HG03520 (cell line): ENCODE data around the gene TBC1D7.
A peak's percentile ranks its signal among the peaks of the same experiment; 100 is the strongest.

Experiments used
- ATAC-seq: cut with Tn5 transposase; IDR thresholded peaks from one replicate; pipeline ENCODE4 v1.9.1; 2021; ENCODE audit warnings: mild to moderate bottlenecking, moderate library complexity; ENCODE audit not compliant: unreplicated experiment

TBC1D7 gene

GRCh38 chr6:13273931-13274706, 54.2 kb downstream of the TBC1D7 start:
- peak; percentile 53 for ATAC-seq

DNA sequence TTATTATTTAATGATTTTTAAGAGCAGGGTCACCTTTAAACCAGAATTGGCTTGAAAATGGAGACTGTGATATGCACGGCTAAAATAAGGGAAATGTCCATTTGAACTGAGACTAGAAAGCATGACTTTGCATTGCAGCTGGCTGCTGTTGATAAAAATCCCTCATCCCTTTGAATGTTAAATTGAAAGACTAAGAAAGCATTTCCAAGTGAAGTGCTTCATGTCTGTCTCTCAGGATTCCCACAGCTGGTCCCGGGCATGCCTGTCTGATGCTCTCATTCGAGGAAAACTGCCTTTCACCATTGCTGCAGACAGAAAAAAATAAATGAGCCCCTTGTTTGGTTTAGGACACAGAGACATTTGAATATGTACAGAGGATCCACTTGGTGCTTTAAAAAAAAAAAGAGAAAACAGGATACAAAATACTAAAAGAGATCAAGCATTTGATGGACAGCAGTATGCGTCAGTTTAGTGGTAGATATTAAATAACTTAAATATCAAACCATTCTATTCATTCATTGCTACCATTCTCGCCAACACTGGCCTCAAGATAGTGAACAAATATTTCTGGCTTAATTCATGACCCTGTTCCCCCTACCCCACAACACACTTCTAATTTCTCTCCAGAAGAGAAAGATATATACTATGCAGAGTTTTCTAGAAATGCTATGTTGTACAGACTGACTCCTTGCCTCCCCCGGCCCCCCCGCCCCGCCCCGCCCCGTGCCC, 55.0 kb downstream of the TBC1D7 start:
- ATAC-seq = no peak

DNA sequence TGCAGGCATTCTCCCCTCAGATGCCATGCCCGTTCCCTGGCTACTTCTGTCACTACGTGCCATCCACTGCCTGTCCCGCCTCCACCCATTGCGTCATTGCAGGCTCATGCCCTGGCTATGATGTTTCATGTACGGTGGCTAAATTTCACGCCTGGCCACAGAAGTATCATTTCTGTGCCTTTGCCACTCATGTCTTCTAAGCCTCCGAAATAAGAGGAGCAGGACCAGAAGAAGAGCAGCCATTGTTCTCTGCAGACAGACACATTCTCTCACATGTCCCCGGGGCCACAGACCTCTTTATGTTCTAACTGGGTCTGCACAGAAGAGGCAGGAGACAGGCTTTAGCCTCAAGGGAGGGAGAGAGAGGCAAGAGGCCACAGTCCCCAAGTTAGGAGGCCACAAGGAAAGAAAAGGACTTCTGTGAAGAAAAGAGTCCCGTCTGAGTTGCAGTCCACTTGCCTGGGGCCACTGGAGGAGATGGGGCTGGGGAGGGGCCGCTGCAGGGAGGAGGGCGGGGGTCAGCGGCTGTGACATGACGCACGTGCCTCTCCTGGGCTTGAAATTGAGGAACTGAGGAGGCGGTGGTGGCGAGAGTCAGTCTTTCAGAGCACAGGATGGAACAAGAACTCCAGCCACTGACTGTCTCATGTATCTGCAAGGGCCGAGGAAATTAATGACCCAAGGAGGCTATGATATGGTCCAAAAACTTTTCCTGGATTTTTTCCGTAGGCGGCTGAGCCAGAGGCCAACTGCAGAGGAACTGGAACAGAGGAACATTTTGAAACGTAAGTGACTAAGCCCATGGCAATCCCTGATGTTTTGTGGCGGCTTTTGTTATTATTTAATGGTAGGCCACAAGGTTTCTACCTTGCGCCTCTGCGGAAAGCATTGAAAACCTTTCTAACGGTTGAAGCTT, 55.9 kb downstream of the TBC1D7 start:
- peak; percentile 49 for ATAC-seq

GRCh38 chr6:13268913-13269518, 59.3 kb downstream of the TBC1D7 start:
- no peak for ATAC-seq

- ATAC-seq = no peak
Measured at GRCh38 chr6:13267142-13267651, 61.1 kb downstream of the TBC1D7 start.

GRCh38 chr6:13263669-13264068, 64.7 kb downstream of the TBC1D7 start:
- no peak for ATAC-seq

- ATAC-seq = no peak
Measured at GRCh38 chr6:13262302-13263230, 65.8 kb downstream of the TBC1D7 start.

GRCh38 chr6:13261464-13261994, 66.8 kb downstream of the TBC1D7 start:
- ATAC-seq = peak; percentile 43

- no peak for ATAC-seq
Measured at GRCh38 chr6:13260831-13261230, 67.5 kb downstream of the TBC1D7 start.

GRCh38 chr6:13260101-13260598, 68.2 kb downstream of the TBC1D7 start:
- no peak for ATAC-seq

DNA sequence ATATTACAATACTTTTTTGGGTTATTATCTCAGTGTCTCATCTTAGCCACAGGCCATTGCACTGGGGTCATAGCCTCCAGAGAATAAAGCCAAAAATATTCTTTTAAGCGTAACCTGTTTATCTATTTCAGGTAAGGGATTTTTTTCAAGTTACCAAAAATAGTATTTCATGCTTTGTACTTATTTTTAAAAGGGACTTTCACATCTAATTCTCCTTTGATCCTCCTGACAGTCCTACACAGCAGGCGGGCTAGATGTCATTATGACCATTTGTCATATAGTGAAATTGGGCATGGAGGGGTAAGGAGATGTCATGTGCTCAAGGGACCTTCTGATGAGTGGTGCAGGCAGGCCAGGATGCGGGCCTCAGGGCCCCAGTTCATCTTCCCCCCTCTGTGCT, 68.9 kb downstream of the TBC1D7 start:
- no peak for ATAC-seq

- ATAC-seq = no peak
Measured at GRCh38 chr6:13256266-13257001, 71.9 kb downstream of the TBC1D7 start.
